ENCODE measurements around the gene ACP4. TPM values are rescaled to one million over a fixed set of nuclear protein-coding genes. Genes with fewer than 3 reads are reported as not detected.

Gene ACP4
- polyA plus RNA-seq, 3 donors: not detected

- intact Hi-C loops (cut with micrococcal nuclease): no loop called here
- peak overlapping the region in 1 of 2 donors; percentile 79 for H3K4me3 Mint-ChIP-seq
- no peaks in the 10 kb centered on the region for H3K36me3 ChIP-seq (replicated peaks in 1 of 2; ENCODE audit: control insufficient read depth in 1 of 2, insufficient read depth in 2 of 2, low read length in 2 of 2)
- peaks cover 60 to 73% (median 67%) of the 10 kb centered on the region in 3 donors for H3K27me3 Mint-ChIP-seq (ENCODE audit: low read depth in 3 of 3)
- no peak overlapping the region for H3K4me2 ChIP-seq (replicated peaks; ENCODE audit: extremely low read depth, low read length, poor library complexity, severe bottlenecking)
- no peak overlapping the region for H2AFZ ChIP-seq (ENCODE audit: insufficient read depth, low read depth, low read length, poor library complexity, severe bottlenecking)
- H3K9ac ChIP-seq (ENCODE audit: insufficient read depth, low read length, poor library complexity, severe bottlenecking): no peak overlapping the region
- H3K4me3 ChIP-seq (replicated peaks in 1 of 3; ENCODE audit: low read depth in 2 of 3, low read length in 3 of 3): no peak overlapping the region
- H3K9me3 Mint-ChIP-seq: peaks cover 3 to 22% (median 11%) of the 10 kb centered on the region in 7 donors
- no peaks in the 10 kb centered on the region for H4K20me1 ChIP-seq (ENCODE audit: insufficient read depth, low read length)
- peaks cover 6 to 9% of the 10 kb centered on the region in 2 donors for H3K9me3 ChIP-seq (replicated peaks in 1 of 2; ENCODE audit: control insufficient read depth in 1 of 2, insufficient read depth in 1 of 2, low read length in 2 of 2)
- H3K27me3 ChIP-seq (ENCODE audit: control insufficient read depth in 2 of 2, insufficient read depth in 2 of 2, low read length in 2 of 2): peaks cover 15 to 45% of the 10 kb centered on the region in 2 donors
- H3K27ac ChIP-seq (ENCODE audit: low read depth in 1 of 2, low read length in 2 of 2): no peak overlapping the region
- H3K4me1 Mint-ChIP-seq: peaks cover 9% of the 10 kb centered on the region
- H3K27ac Mint-ChIP-seq: no peak overlapping the region
- no peaks in the 10 kb centered on the region for H3K36me3 Mint-ChIP-seq
- no CpG with 5 or more reads among the region's 4 CpGs for WGBS (ENCODE audit: insufficient coverage)
- no peak for TF ChIP-seq CTCF (IDR thresholded peaks at IDR 0.05)
- no peaks in the 10 kb centered on the region for H3K79me2 ChIP-seq (ENCODE audit: insufficient read depth, low read length)
- H3K4me1 ChIP-seq (ENCODE audit: control insufficient read depth in 1 of 2, insufficient read depth in 2 of 2, low read length in 2 of 2): no peaks in the 10 kb centered on the region
- no peak for DNase-seq
Observed at GRCh38 chr19:50777261-50777660, 13.0 kb upstream of the ACP4 start.

- no peaks in the 10 kb centered on the region for H3K36me3 Mint-ChIP-seq
- no peak for TF ChIP-seq CTCF (IDR thresholded peaks at IDR 0.05)
- no peak overlapping the region for H3K27ac Mint-ChIP-seq
- Histone ChIP-seq H3K27ac (ENCODE audit: low read depth in 1 of 2, low read length in 2 of 2) (no peak overlapping the region), H3K4me1 (ENCODE audit: control insufficient read depth in 1 of 2, insufficient read depth in 2 of 2, low read length in 2 of 2) (no peaks in the 10 kb centered on the region), H3K36me3 (replicated peaks in 1 of 2; ENCODE audit: control insufficient read depth in 1 of 2, insufficient read depth in 2 of 2, low read length in 2 of 2) (no peaks in the 10 kb centered on the region), H4K20me1 (ENCODE audit: insufficient read depth, low read length) (no peaks in the 10 kb centered on the region), H3K4me2 (replicated peaks; ENCODE audit: extremely low read depth, low read length, poor library complexity, severe bottlenecking) (no peak overlapping the region), H3K9ac (ENCODE audit: insufficient read depth, low read length, poor library complexity, severe bottlenecking) (no peak overlapping the region), H3K27me3 (ENCODE audit: control insufficient read depth in 2 of 2, insufficient read depth in 2 of 2, low read length in 2 of 2) (peaks cover 15 to 45% of the 10 kb centered on the region in 2 donors), H3K79me2 (ENCODE audit: insufficient read depth, low read length) (no peaks in the 10 kb centered on the region), H3K4me3 (replicated peaks in 1 of 3; ENCODE audit: low read depth in 2 of 3, low read length in 3 of 3) (no peak overlapping the region), H3K9me3 (replicated peaks in 1 of 2; ENCODE audit: control insufficient read depth in 1 of 2, insufficient read depth in 1 of 2, low read length in 2 of 2) (peaks cover 6 to 9% of the 10 kb centered on the region in 2 donors), H2AFZ (ENCODE audit: insufficient read depth, low read depth, low read length, poor library complexity, severe bottlenecking) (no peak overlapping the region)
- peaks cover 61 to 79% (median 73%) of the 10 kb centered on the region in 3 donors for H3K27me3 Mint-ChIP-seq (ENCODE audit: low read depth in 3 of 3)
- no peak for DNase-seq
- under 1% methylated on average over 24 of the region's 30 CpGs for WGBS (ENCODE audit: insufficient coverage)
- H3K4me1 Mint-ChIP-seq: peaks cover 9% of the 10 kb centered on the region
- H3K4me3 Mint-ChIP-seq: peak overlapping the region in 1 of 2 donors; percentile 79
- H3K9me3 Mint-ChIP-seq: peaks cover 3 to 17% (median 8%) of the 10 kb centered on the region in 7 donors
- intact Hi-C loops (cut with micrococcal nuclease): no loop called here
Observed at GRCh38 chr19:50777830-50778303, 12.3 kb upstream of the ACP4 start.

Measured in CD14-positive monocyte (primary cell).